Calu3 (cell line): ENCODE measurements around the gene OTX2. TPM values are rescaled to one million over a fixed set of nuclear protein-coding genes. Genes with fewer than 3 reads are reported as not detected.

Source experiments
- BruUV-seq: library from RNA; stranded (reverse); fragments of 400-500 nt; replicated peaks from 2 replicates; lab custom pipeline; 2021; lab: Mats Ljungman, UMichigan
- CTCF ChIA-PET: fragments of 300-600 bp; sonication (Branson Sonifier 250); formaldehyde crosslinking; loops from one replicate; lab custom pipeline; 2022; ENCODE audit warnings: antibody characterized with exemption; lab: Charles Lee
- DNase-seq: peaks from one replicate; pipeline ENCODE4 v3.0.0; 2022
- H3K27ac Mint-ChIP-seq: one replicate; pipeline ENCODE4 v1.8.0; 2022; ENCODE audit warnings: mixed read lengths; ENCODE audit not compliant: unreplicated experiment
- H3K27me3 Mint-ChIP-seq: one replicate; pipeline ENCODE4 v1.8.0; 2022; ENCODE audit warnings: mixed read lengths; ENCODE audit not compliant: unreplicated experiment
- H3K36me3 Mint-ChIP-seq: one replicate; pipeline ENCODE4 v1.8.0; 2022; ENCODE audit warnings: mild to moderate bottlenecking, moderate library complexity, mixed read lengths; ENCODE audit not compliant: insufficient read depth, unreplicated experiment
- H3K4me1 Mint-ChIP-seq: one replicate; pipeline ENCODE4 v1.8.0; 2022; ENCODE audit warnings: mild to moderate bottlenecking, low read depth, mixed read lengths; ENCODE audit not compliant: unreplicated experiment
- H3K4me3 Mint-ChIP-seq: one replicate; pipeline ENCODE4 v1.8.0; 2022; ENCODE audit warnings: mild to moderate bottlenecking, low read depth, moderate library complexity, mixed read lengths; ENCODE audit not compliant: unreplicated experiment
- H3K9me3 Mint-ChIP-seq: one replicate; pipeline ENCODE4 v1.8.0; 2022; ENCODE audit warnings: low read depth, mixed read lengths; ENCODE audit not compliant: unreplicated experiment
- intact Hi-C: fragments of 100-400 bp; cut with micrococcal nuclease; formaldehyde crosslinking; loops from one replicate; pipeline ENCODE4 v1.10.0; 2022; ENCODE audit not compliant: unreplicated experiment
- total RNA-seq: library from RNA; stranded (reverse); gene quantifications from 2 replicates; pipeline ENCODE4 v1.2.3, GENCODE V29; 2022
- TF ChIP-seq, protein P1 (sequence below): fragments of 200-600 bp; IDR thresholded peaks from one replicate; pipeline ENCODE4 v1.8.0; 2022; ENCODE audit warnings: antibody characterized with exemption; ENCODE audit not compliant: unreplicated experiment

The OTX2 gene
- total RNA-seq, 1 experiment from 2014 or later: not detected

DNA sequence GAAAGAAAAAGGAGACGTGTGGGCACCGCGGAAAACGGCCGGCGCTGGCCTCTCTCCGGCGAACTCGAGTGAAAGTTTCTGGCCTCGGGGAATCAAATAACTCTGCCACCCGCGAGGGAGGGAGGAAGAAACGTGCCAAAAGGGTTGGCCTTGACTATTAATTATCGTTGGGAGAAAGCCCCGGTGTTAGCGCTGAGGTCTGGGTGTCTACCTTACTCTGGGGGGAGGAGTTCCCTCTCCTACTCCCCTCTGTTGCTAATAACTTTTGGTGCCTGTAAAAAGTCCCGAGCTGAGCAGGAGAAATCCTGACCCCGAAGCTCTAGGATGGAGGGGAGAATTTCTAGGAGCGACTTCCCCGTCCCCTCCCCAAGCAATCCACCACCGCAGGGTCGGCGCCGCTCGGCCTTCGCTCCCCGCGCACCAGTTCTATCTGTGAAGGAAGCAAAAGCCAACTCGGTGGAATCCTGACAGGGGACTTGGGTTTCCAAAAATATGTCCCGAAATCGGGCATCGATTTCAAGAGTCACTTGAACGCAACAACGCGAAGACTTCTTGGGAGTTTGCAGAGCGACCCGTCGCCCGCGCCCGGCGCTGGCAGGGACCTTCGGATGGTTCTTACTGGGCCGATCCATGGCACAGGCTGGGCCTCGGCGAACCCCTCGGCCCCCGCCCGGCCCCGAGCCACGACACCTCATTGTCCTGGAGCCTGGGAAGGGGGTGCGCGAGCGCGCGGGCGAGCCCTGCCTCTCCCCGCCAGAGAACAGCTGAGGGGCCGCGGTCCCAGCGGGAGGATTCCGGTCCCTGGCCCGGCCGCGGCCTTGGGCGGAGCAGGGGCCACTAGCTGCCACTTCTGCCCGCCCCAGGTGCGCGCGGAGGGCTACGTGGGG lies 1.7 kb downstream of the OTX2 start:
- BruUV-seq: no TSS peak
- TF ChIP-seq, protein P1, sequence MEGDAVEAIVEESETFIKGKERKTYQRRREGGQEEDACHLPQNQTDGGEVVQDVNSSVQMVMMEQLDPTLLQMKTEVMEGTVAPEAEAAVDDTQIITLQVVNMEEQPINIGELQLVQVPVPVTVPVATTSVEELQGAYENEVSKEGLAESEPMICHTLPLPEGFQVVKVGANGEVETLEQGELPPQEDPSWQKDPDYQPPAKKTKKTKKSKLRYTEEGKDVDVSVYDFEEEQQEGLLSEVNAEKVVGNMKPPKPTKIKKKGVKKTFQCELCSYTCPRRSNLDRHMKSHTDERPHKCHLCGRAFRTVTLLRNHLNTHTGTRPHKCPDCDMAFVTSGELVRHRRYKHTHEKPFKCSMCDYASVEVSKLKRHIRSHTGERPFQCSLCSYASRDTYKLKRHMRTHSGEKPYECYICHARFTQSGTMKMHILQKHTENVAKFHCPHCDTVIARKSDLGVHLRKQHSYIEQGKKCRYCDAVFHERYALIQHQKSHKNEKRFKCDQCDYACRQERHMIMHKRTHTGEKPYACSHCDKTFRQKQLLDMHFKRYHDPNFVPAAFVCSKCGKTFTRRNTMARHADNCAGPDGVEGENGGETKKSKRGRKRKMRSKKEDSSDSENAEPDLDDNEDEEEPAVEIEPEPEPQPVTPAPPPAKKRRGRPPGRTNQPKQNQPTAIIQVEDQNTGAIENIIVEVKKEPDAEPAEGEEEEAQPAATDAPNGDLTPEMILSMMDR: no peak

GRCh38 chr14:56808110-56808382 lies 2.2 kb downstream of the OTX2 start:
- intact Hi-C loops: no loop called here
- CTCF ChIA-PET: no interaction called here
- Mint-ChIP-seq H3K27ac (no peak overlapping the region), H3K27me3 (peaks cover 84% of the 10 kb centered on the region), H3K9me3 (no peaks in the 10 kb centered on the region), H3K36me3 (no peaks in the 10 kb centered on the region), H3K4me1 (no peaks in the 10 kb centered on the region), H3K4me3 (no peak overlapping the region)
- no TSS peak for BruUV-seq
- DNase-seq: no peak
- TF ChIP-seq, protein P1: no peak

More for the DNA sequence above, 1.7 kb downstream of the OTX2 start:
- Mint-ChIP-seq H3K27ac (no peak overlapping the region), H3K9me3 (no peaks in the 10 kb centered on the region), H3K27me3 (peaks cover 84% of the 10 kb centered on the region), H3K4me1 (no peaks in the 10 kb centered on the region), H3K36me3 (no peaks in the 10 kb centered on the region), H3K4me3 (no peak overlapping the region)
- CTCF ChIA-PET: no interaction called here
- intact Hi-C loops: no loop called here
- DNase-seq: no peak

GRCh38 chr14:56807386-56808109 lies 2.7 kb downstream of the OTX2 start:
- Mint-ChIP-seq H3K9me3 (no peaks in the 10 kb centered on the region), H3K4me1 (no peaks in the 10 kb centered on the region), H3K4me3 (no peak overlapping the region), H3K27ac (no peak overlapping the region), H3K36me3 (no peaks in the 10 kb centered on the region), H3K27me3 (peaks cover 84% of the 10 kb centered on the region)
- intact Hi-C loops: no loop called here
- TF ChIP-seq, protein P1: no peak
- DNase-seq: no peak
- CTCF ChIA-PET: no interaction called here
- no TSS peak for BruUV-seq

GRCh38 chr14:56806760-56807159 lies 3.5 kb downstream of the OTX2 start:
- BruUV-seq: no TSS peak
- CTCF ChIA-PET: no interaction called here
- H3K4me3 Mint-ChIP-seq: no peak overlapping the region
- H3K9me3 Mint-ChIP-seq: no peaks in the 10 kb centered on the region
- H3K4me1 Mint-ChIP-seq: no peaks in the 10 kb centered on the region
- no peak for DNase-seq
- H3K27ac Mint-ChIP-seq: no peak overlapping the region
- TF ChIP-seq, protein P1: no peak
- no peaks in the 10 kb centered on the region for H3K36me3 Mint-ChIP-seq
- intact Hi-C loops: no loop called here
- peaks cover 84% of the 10 kb centered on the region for H3K27me3 Mint-ChIP-seq
